Placental pericyte (primary cell): ENCODE data around the gene LAG3. TPM values are rescaled to one million over a fixed set of nuclear protein-coding genes. Genes with fewer than 3 reads are reported as not detected.

Source experiments
- total RNA-seq: library from RNA; depleted of rRNA; stranded (reverse); fragments of >200 nt; gene quantifications from 2 replicates; pipeline ENCODE4 v1.2.3, GENCODE V29; 2012

Gene LAG3
- 0.22 and 0.29 TPM in 2 replicates for total RNA-seq

GRCh38 chr12:6772331-6772695, at the start of gene LAG3:
Gene LAG3, plus strand, starts transcription at chr12:6772520. Its CDS starts 333 bp downstream, at chr12:6772853.

GRCh38 chr12:6723607-6724408, 48.5 kb upstream of the LAG3 start, which contains the start of gene COPS7A:
Gene COPS7A, plus strand, starts transcription at chr12:6724046. Its CDS starts 611 bp downstream, at chr12:6724657.

GRCh38 chr12:6752921-6753771, 19.2 kb upstream of the LAG3 start, which contains the start of gene MLF2:
Gene MLF2, minus strand, starts transcription at chr12:6753141. Its CDS starts 807 bp downstream, at chr12:6752334.

GRCh38 chr12:6765634-6766581, 6.4 kb upstream of the LAG3 start, which contains the start of gene PTMS:
Gene PTMS, plus strand, starts transcription at chr12:6766363. Its CDS starts 343 bp downstream, at chr12:6766706.

GRCh38 chr12:6788972-6789924, 16.9 kb downstream of the LAG3 start, which contains the start of gene CD4:
Gene CD4, plus strand, starts transcription at chr12:6789528. Its CDS starts 10,611 bp downstream, at chr12:6800139.

GRCh38 chr12:6821591-6822425, 49.5 kb downstream of the LAG3 start, which contains the start of gene GPR162:
Gene GPR162, plus strand, starts transcription at chr12:6821821. Its CDS starts 2,078 bp downstream, at chr12:6823899.

Other genes with a start within 250 kb of the LAG3 start
- 8,063 and 8,320 TPM in 2 replicates for gene GAPDH, start 238.0 kb upstream of the LAG3 start, total RNA-seq
- gene IFFO1, start 216.5 kb upstream of the LAG3 start, total RNA-seq = 10.5 and 18.9 TPM in 2 replicates
- gene NOP2, start 204.2 kb upstream of the LAG3 start, total RNA-seq = 19.0 and 41.5 TPM in 2 replicates
- 239 and 306 TPM in 2 replicates for gene CHD4, start 165.1 kb upstream of the LAG3 start, total RNA-seq
- gene LPAR5, start 136.6 kb upstream of the LAG3 start, total RNA-seq = not detected in 2 replicates
- gene ACRBP, start 125.1 kb upstream of the LAG3 start, total RNA-seq = under 0.01 and 0.14 TPM in 2 replicates
- gene ING4, start 109.4 kb upstream of the LAG3 start, total RNA-seq = 23.2 and 64.3 TPM in 2 replicates
- 30.6 and 31.5 TPM in 2 replicates for gene ZNF384, start 83.1 kb upstream of the LAG3 start, total RNA-seq
- gene PIANP, start 71.7 kb upstream of the LAG3 start, total RNA-seq = not detected in 2 replicates
- 82.7 and 104 TPM in 2 replicates for gene COPS7A, start 48.5 kb upstream of the LAG3 start, total RNA-seq
- 144 and 234 TPM in 2 replicates for gene MLF2, start 19.4 kb upstream of the LAG3 start, total RNA-seq
- 113 and 199 TPM in 2 replicates for gene PTMS, start 6.2 kb upstream of the LAG3 start, total RNA-seq
- gene CD4, start 17.0 kb downstream of the LAG3 start, total RNA-seq = 0.57 and 1.1 TPM in 2 replicates
- gene GPR162, start 49.3 kb downstream of the LAG3 start, total RNA-seq = 1.1 TPM in 2 replicates
- 83.3 and 146 TPM in 2 replicates for gene P3H3, start 55.9 kb downstream of the LAG3 start, total RNA-seq
- 2.0 and 6.2 TPM in 2 replicates for gene GNB3, start 68.4 kb downstream of the LAG3 start, total RNA-seq
- 0.66 and 43.2 TPM in 2 replicates for gene CDCA3, start 78.8 kb downstream of the LAG3 start, total RNA-seq
- gene USP5, start 79.6 kb downstream of the LAG3 start, total RNA-seq = 64.3 and 117 TPM in 2 replicates
- 386 and 739 TPM in 2 replicates for gene TPI1, start 95.0 kb downstream of the LAG3 start, total RNA-seq
- 8.2 and 8.5 TPM in 2 replicates for gene SPSB2, start 100.8 kb downstream of the LAG3 start, total RNA-seq
- 3.4 and 14.0 TPM in 2 replicates for gene LRRC23, start 132.3 kb downstream of the LAG3 start, total RNA-seq
- gene ENO2, start 142.1 kb downstream of the LAG3 start, total RNA-seq = 8.2 and 9.4 TPM in 2 replicates
- gene ATN1, start 155.4 kb downstream of the LAG3 start, total RNA-seq = 15.6 and 17.9 TPM in 2 replicates
- not detected in 2 replicates for gene RNU7-1, start 171.3 kb downstream of the LAG3 start, total RNA-seq
- 69.3 and 175 TPM in 2 replicates for gene C12orf57, start 171.5 kb downstream of the LAG3 start, total RNA-seq
- 0.22 TPM in 1 of 2 replicates, not detected in the other for gene PTPN6, start 178.8 kb downstream of the LAG3 start, total RNA-seq
- gene PHB2, start 198.1 kb downstream of the LAG3 start, total RNA-seq = 186 and 248 TPM in 2 replicates
- 38.5 and 41.5 TPM in 2 replicates for gene EMG1, start 198.4 kb downstream of the LAG3 start, total RNA-seq
- gene LPCAT3, start 246.0 kb downstream of the LAG3 start, total RNA-seq = 16.3 and 25.6 TPM in 2 replicates